ENCODE data around the gene PTPDC1.
"Not testable (repeated sequence)": the region's sequence is repeated elsewhere in the genome, so short reads cannot be mapped to it uniquely, and the experiment has no call there.

PTPDC1 gene

GRCh38 chr9:94084314-94084713 lies at the start of gene PTPDC1:
Gene PTPDC1 (plus strand): TSS chr9:94084464. CDS start chr9:94084531, 67 bp downstream.
- DNase-seq: no peak

- no peak for DNase-seq
Measured at GRCh38 chr9:94034511-94034910, 49.8 kb upstream of the PTPDC1 start.

DNA sequence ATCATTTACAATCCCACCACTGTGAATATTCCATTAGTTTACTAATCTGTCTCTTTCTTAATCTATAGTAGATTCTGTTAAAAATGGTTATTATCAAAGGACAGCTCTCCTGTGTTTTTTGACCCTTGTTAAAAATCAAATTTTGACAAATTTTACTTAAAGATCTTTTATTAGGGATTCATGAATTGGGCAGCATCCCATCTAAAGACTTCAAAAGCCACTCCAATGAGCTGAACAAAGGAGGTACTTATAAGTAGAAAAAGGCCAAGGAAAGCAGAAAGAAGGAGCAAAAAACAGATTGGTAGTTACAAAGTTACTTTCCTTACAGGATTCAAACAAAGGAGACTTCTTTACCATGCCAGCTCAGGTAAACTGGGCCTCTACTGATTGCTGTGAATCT lies 44.5 kb upstream of the PTPDC1 start:
- DNase-seq: no peak

- DNase-seq: no peak
Measured at GRCh38 chr9:94042516-94043360, 41.5 kb upstream of the PTPDC1 start.

GRCh38 chr9:94054716-94055115 lies 29.5 kb upstream of the PTPDC1 start:
- DNase-seq: no peak

- DNase-seq: no peak
Measured at GRCh38 chr9:94056442-94056974, 27.8 kb upstream of the PTPDC1 start.

GRCh38 chr9:94057918-94058317 lies 26.3 kb upstream of the PTPDC1 start:
- no peak for DNase-seq

GRCh38 chr9:94061864-94062263 lies 22.4 kb upstream of the PTPDC1 start:
- DNase-seq: no peak

GRCh38 chr9:94065535-94065961 lies 18.7 kb upstream of the PTPDC1 start:
- DNase-seq: peak; percentile 76

DNA sequence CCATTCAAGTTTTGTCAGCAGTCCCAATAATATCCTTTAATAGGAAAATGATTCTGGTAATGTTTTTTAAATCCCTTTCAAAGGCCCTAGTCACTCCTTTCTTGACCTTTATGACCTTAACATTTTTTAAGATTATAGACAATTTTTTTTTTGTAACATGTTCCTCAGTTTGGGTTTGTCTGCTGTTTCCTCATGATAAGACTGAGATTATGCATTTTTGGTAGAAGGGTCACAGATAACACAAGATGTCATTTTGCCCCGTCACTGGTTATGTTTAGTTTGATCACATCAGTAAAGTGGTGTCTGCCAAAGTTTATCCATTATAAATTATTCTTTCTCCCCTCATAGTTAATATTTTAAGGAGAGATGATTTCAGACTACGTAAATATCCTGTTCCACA lies 16.0 kb upstream of the PTPDC1 start:
- no peak for DNase-seq

GRCh38 chr9:94076557-94076956 lies 7.7 kb upstream of the PTPDC1 start:
- DNase-seq: no peak

DNA sequence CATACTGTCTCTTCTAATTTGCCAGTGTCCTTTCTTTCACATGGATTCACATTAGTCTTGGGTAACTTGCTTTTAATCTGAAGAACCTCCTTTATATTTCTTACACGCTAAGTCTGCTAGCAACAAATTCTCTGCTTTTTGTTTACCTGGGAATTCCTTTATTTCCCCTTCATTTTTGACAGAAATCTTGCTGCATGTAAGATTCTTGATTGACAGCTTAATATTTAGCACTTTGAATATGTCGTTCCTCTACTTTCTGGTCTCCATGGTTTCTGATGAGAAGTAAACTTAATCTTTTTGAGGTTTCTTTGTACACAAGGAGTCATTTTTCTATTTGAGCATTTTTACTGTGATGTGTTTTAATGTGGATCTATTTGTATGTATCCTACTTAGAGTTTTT lies 6.2 kb upstream of the PTPDC1 start:
- no peak for DNase-seq

DNA sequence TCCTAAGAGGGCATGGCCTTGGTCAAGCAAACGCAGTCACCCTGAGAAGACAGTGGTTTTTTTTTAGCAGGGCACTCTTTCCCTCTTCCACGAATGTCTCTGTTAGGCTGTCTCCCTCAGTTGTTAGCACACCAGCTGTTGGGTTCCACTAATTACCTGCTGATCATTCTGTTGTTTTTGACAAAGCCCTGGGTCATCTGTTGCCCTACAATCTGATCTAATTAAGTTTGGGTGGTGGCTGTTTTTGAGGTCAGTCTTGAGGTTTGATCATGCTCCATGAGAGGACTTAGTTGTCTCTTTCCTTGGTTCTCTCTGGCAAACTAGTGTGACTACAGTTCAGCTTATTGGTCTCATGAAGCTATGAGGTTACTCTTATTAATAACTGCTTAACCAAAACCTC lies 5.0 kb upstream of the PTPDC1 start:
- DNase-seq: no peak

DNA sequence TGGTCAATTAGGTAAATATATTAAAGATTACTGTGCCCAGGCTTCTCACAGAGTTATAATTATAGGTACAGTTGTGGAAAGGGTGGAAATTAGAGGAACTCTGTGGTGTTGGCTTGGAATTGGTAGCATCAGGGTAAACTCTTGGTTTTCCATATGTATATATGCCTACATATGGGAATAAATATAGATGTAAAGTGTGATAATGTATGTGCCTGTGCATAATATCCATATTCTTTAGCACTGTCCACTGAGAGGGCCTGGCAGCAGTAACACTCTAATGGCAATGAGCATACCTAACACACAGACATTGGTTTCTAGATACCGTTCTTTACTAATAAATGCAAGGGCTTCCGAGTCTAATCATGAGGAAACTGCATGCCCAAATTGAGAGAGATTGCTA lies 4.0 kb upstream of the PTPDC1 start:
- DNase-seq: no peak

- no peak for DNase-seq
Measured at GRCh38 chr9:94081435-94081834, 2.8 kb upstream of the PTPDC1 start.

- no peak for DNase-seq
Measured at GRCh38 chr9:94081864-94082463, 2.3 kb upstream of the PTPDC1 start.

GRCh38 chr9:94082553-94082952 lies 1.7 kb upstream of the PTPDC1 start:
- no peak for DNase-seq

DNA sequence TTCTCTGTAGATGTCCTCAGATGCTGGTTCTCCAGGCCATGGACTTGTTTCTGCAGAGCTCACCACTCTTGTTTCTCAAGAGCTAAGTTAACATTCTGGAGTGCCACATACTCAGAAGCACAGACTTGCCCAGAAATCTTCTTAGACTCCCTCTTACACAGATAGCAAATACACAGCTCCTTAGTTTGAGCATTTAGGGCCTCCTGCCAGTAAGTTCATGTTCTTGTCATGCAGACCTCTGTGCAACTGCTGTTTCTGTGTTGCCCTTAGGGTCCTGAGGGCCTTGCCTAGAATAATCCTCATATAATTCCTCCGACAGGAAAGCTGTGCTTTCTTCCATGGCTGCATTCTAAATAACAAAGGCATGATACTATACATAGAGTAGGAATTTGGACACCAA lies 1.3 kb upstream of the PTPDC1 start:
- no peak for DNase-seq

DNA sequence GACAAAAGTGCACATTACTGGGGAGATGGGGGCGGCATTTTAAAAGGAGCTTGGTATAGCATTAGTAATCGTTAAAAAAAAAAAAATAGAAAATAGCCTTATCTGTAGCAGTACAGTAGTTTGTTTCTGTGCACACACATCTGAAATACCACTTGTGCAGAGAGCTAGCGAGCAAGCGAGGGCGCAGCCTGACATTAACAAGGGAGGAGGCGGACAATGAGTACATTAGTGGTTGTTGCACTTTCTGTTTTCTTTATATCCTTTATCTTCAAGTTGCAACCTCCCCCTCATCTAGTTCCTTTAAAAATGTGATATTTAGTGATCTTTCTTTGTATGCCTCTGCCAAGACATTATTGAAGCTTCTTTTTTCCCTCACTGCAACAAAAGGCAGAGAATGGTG lies 880 bp upstream of the PTPDC1 start:
- DNase-seq: no peak

DNA sequence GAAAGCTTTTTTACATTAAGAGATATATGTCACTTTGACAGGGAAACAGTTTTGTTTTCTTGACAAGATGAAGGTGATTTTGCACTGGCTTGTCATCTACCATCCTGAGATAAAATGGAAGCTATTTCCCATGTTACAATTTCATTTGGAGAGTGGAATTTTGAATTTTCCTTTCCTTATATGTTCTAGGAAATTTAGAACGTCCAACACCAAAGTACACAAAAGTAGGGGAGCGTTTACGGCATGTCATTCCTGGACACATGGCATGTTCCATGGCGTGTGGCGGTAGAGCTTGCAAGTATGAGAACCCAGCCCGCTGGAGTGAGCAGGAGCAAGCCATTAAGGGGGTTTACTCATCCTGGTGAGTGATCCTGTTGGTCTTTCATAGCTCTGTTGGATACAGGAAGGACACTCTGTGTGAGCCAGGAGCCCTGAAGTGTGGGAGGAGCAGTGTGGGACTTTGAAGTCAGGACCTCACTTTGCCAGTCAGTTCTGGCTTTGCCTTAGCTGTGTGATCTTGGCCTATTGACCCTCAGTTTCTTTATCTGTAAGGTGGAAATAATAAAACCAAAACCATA lies 887 bp downstream of the PTPDC1 start:
- DNase-seq: no peak

DNA sequence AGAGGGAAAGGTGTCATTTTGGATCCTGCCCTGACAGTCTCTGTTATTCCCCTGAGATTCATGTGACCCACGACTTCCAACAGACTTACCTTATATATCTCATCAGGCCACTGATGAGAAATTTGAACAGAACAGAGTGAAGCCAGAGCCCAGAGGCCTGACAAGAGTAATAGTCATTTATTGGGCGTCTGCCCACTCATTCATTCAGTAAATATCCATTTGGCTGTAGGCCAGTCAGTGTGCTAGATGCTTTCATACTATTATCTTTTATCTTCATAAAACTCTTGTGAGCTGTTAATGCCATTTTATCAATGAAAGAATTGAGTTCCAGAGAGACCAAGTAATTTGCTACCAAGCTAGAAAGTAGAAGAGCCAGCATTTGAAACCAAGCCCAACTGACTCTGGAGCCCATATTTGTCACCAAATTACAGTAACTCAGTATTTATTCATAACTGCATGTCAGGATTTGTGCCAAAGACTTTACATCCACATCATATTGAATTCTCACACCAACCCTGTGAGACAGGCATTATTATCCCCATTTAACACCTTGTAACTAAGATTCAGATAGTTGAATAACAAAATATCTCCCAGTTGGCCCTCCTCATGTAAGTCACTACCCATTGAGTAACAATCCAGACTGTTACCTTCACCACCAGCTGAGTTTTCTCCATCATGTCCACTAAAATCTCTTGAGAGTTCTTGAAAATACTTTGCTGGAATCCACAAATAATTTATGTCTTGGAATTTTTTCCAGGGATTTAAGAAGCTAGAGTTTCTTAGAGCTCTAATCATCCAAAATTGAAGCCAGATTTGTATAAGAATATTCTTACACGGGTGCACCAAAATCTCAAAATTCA lies 2.5 kb downstream of the PTPDC1 start:
- DNase-seq: no peak

DNA sequence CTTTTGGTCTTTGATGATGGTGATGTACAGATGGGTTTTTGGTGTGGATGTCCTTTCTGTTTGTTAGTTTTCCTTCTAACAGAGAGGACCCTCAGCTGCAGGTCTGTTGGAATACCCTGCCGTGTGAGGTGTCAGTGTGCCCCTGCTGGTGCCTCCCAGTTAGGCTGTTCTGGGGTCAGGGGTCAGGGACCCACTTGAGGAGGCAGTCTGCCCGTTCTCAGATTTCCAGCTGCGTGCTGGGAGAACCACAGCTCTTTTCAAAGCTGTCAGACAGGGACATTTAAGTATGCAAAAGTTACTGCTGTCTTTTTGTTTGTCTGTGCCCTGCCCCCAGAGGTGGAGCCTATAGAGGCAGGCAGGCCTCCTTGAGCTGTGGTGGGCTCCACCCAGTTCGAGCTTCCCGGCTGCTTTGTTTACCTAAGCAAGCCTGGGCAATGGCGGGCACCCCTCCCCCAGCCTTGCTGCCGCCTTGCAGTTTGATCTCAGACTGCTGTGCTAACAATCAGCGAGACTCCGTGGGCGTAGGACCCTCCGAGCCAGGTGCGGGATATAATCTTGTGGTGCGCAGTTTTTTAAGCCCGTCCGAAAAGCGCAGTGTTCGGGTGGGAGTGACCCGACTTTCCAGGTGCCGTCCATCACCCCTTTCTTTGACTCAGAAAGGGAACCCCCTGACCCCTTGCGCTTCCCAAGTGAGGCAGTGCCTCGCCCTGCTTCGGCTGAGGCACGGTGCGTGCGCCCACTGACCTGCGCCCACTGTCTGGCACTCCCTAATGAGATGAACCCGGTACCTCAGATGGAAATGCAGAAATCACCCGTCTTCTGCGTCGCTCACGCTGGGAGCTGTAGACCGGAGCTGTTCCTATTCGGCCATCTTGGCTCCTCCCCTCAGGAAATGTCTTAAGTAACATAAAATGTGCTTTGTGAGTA lies 10.2 kb downstream of the PTPDC1 start:
- DNase-seq: not testable (repeated sequence)
